Measurements from ENCODE around the gene PPIL6. TPM values are rescaled to one million over a fixed set of nuclear protein-coding genes. Genes with fewer than 3 reads are reported as not detected.

PPIL6 gene
- polyA plus RNA-seq, 1 of the 3 experiments (the other 2 are of a cell fraction) = 1.1 TPM

GRCh38 chr6:109445382-109445781 lies 5.0 kb upstream of the PPIL6 start:
- POLR2A ChIA-PET = interaction anchor here (1.0 to 1.4 kb wide), 2 partner anchors 9 to 10 kb away, joined by 3 to 4 read pairs; partner anchors contain the start of gene MICAL1
- H3F3A ChIP-seq (replicated peaks; ENCODE audit: insufficient read depth) = no peaks in the 10 kb centered on the region

GRCh38 chr6:109443425-109443950 lies 3.1 kb upstream of the PPIL6 start:
- Histone ChIP-seq H3K4me1 (ENCODE audit: control insufficient read depth in 1 of 2, insufficient read depth in 2 of 2, low read depth in 1 of 2, low read length in 1 of 2) (peaks cover 0 to 23% of the 10 kb centered on the region in 2 experiments; a peak in 1 of 4 replicates), H3K4me3 (ENCODE audit: low read depth in 2 of 2, low read length in 1 of 2) (no peak overlapping the region), H3K9ac (no peak overlapping the region), H3K27ac (ENCODE audit: low read depth in 2 of 2, low read length in 1 of 2) (no peak overlapping the region), H3F3A (replicated peaks; ENCODE audit: insufficient read depth) (no peaks in the 10 kb centered on the region), H3K9me2 (no peaks in the 10 kb centered on the region), H2AFZ (ENCODE audit: low read depth) (no peak overlapping the region), H3K79me2 (ENCODE audit: insufficient read depth) (no peaks in the 10 kb centered on the region), H3K27me3 (ENCODE audit: insufficient read depth) (no peaks in the 10 kb centered on the region), H3K9me3 (no peaks in the 10 kb centered on the region), H4K20me1 (ENCODE audit: insufficient read depth) (no peaks in the 10 kb centered on the region), H3K36me3 (replicated peaks in 1 of 2; ENCODE audit: control insufficient read depth in 1 of 2, insufficient read depth in 2 of 2, low read length in 1 of 2) (peaks cover 0 to 44% of the 10 kb centered on the region in 2 experiments), H3K4me2 (no peak overlapping the region)
- 97% methylated on average over 6 of the region's 10 CpGs for WGBS (ENCODE audit: low lambda C conversion rate)
- CTCF ChIA-PET = interaction anchor here (1.0 to 3.5 kb wide), 3 partner anchors 11 to 256 kb away, joined by 3 to 47 read pairs (median 5); partner anchors contain the start of gene MICAL1
- POLR2A ChIA-PET = interaction anchor here (3.9 kb wide), 1 partner anchor 11 kb away, joined by 43 read pairs; the partner anchor contains the start of gene MICAL1
- no peak for DNase-seq
- no peak for TF ChIP-seq RCOR1 (IDR thresholded peaks at IDR 0.05; ENCODE audit: low read length)
- no peak for TF ChIP-seq ZBTB33 (IDR thresholded peaks at IDR 0.05; ENCODE audit: borderline replicate concordance, low read depth)
- TF ChIP-seq GABPA (IDR thresholded peaks at IDR 0.05; ENCODE audit: low read depth) = no peak
- TF ChIP-seq IRF3 (IDR thresholded peaks at IDR 0.05; ENCODE audit: low read depth, low read length) = no peak
- TF ChIP-seq EP300 (IDR thresholded peaks at IDR 0.05; ENCODE audit: borderline replicate concordance in 1 of 2, low read depth in 1 of 2, low read length in 1 of 2) = no peak
- no peak for TF ChIP-seq RXRA (IDR thresholded peaks at IDR 0.05; ENCODE audit: borderline replicate concordance, low read depth)
- no peak for TF ChIP-seq YY1 (IDR thresholded peaks at IDR 0.05; ENCODE audit: low read depth)
- no peak for TF ChIP-seq CTCF (IDR thresholded peaks at IDR 0.05)
- TF ChIP-seq MAX (IDR thresholded peaks at IDR 0.05; ENCODE audit: low read depth) = no peak
- no peak for TF ChIP-seq POLR2AphosphoS5 (IDR thresholded peaks at IDR 0.05; ENCODE audit: low read depth, low read length)
- no peak for TF ChIP-seq GATA2 (CRISPR knock-in tag; IDR thresholded peaks at IDR 0.05)
- TF ChIP-seq SIN3A (IDR thresholded peaks at IDR 0.05; ENCODE audit: borderline replicate concordance, low read depth, low read length) = no peak
- TF ChIP-seq JUND (IDR thresholded peaks at IDR 0.05) = no peak

More at GRCh38 chr6:109445382-109445781, 5.0 kb upstream of the PPIL6 start:
- CTCF ChIA-PET = interaction anchor here (1.1 to 1.5 kb wide), 3 partner anchors 9 to 62 kb away, joined by 4 to 5 read pairs (median 4); partner anchors contain the start of gene CD164
- DNase-seq = no peak
- Histone ChIP-seq H3K9ac (no peak overlapping the region), H3K27ac (ENCODE audit: low read depth in 2 of 2, low read length in 1 of 2) (no peak overlapping the region), H3K4me1 (ENCODE audit: control insufficient read depth in 1 of 2, insufficient read depth in 2 of 2, low read depth in 1 of 2, low read length in 1 of 2) (peaks cover 0 to 19% of the 10 kb centered on the region in 2 experiments; a peak in 1 of 4 replicates), H3K4me3 (ENCODE audit: low read depth in 2 of 2, low read length in 1 of 2) (no peak overlapping the region), H3K79me2 (ENCODE audit: insufficient read depth) (no peaks in the 10 kb centered on the region), H3K4me2 (no peak overlapping the region), H3K9me2 (no peaks in the 10 kb centered on the region), H4K20me1 (ENCODE audit: insufficient read depth) (no peaks in the 10 kb centered on the region), H2AFZ (ENCODE audit: low read depth) (no peak overlapping the region), H3K36me3 (replicated peaks in 1 of 2; ENCODE audit: control insufficient read depth in 1 of 2, insufficient read depth in 2 of 2, low read length in 1 of 2) (peaks cover 0 to 48% of the 10 kb centered on the region in 2 experiments), H3K27me3 (ENCODE audit: insufficient read depth) (no peaks in the 10 kb centered on the region), H3K9me3 (no peaks in the 10 kb centered on the region)
- 91% methylated on average over 9 of the region's 9 CpGs for WGBS (ENCODE audit: low lambda C conversion rate)
- TF ChIP-seq TCF12 (IDR thresholded peaks at IDR 0.05) (no peak), CTCF (IDR thresholded peaks at IDR 0.05) (peak; percentile 10; the same call in 1 of the 2 replicates)
